ENCODE measurements around the gene SUMO1. TPM values are rescaled to one million over a fixed set of nuclear protein-coding genes. Genes with fewer than 3 reads are reported as not detected.

Gene SUMO1
- total RNA-seq, 1 experiment from 2014 or later: 115 TPM

GRCh38 chr2:202221873-202222272 is 16.5 kb downstream of the SUMO1 start:
- ATAC-seq (no peak), DNase-seq (no peak)
- H2AFZ ChIP-seq (ENCODE audit: low read length): no peak overlapping the region
- intact Hi-C loops (cut with micrococcal nuclease): no loop called here
- ChIA-PET CTCF (no interaction called here), POLR2A (ENCODE audit: unreplicated experiment) (interaction anchor here (0.7 kb wide), 1 partner anchor 737 kb away, joined by 3 read pairs; no protein-coding TSS in a partner anchor)
- H3F3A ChIP-seq (ENCODE audit: low read length, unreplicated experiment): no peaks in the 10 kb centered on the region
- H3K9me3 ChIP-seq (ENCODE audit: low read length): no peaks in the 10 kb centered on the region
- TF ChIP-seq CTCF (conservative IDR thresholded peaks at IDR 0.05; ENCODE audit: low read depth, low read length) (no peak), EZH2phosphoT487 (IDR thresholded peaks at IDR 0.05; ENCODE audit: borderline replicate concordance, low read length) (no peak), EZH2 (IDR thresholded peaks at IDR 0.05; ENCODE audit: low read length, unreplicated experiment) (no peak)
- no TSS peak for BruUV-seq (replicated peaks)
- no peaks in the 10 kb centered on the region for H4K20me1 ChIP-seq (ENCODE audit: low read length)
- no peaks in the 10 kb centered on the region for H3K9me2 ChIP-seq (replicated peaks; ENCODE audit: low read length)
- no peaks in the 10 kb centered on the region; the same call in 1 of the 2 replicates for H3K36me3 ChIP-seq (ENCODE audit: low read depth, low read length)
- H3K27ac ChIP-seq (ENCODE audit: low read length): no peak overlapping the region
- peaks cover 46% of the 10 kb centered on the region for H3K79me2 ChIP-seq (ENCODE audit: low read length)
- no peaks in the 10 kb centered on the region for H3K4me1 ChIP-seq (ENCODE audit: insufficient read depth, low read length)
- no peak overlapping the region for H3K9ac ChIP-seq (ENCODE audit: low read length)
- H3K4me3 ChIP-seq (ENCODE audit: low read length): no peak overlapping the region
- H3K27me3 ChIP-seq (ENCODE audit: low read length): no peaks in the 10 kb centered on the region
- H3K4me2 ChIP-seq (ENCODE audit: low read length): no peak overlapping the region

GRCh38 chr2:202215179-202215578 is 23.2 kb downstream of the SUMO1 start:
- no peak overlapping the region for H3K4me2 ChIP-seq (ENCODE audit: low read length)
- H3K4me1 ChIP-seq (ENCODE audit: insufficient read depth, low read length): no peaks in the 10 kb centered on the region
- no peaks in the 10 kb centered on the region for H3K27me3 ChIP-seq (ENCODE audit: low read length)
- H3K9me3 ChIP-seq (ENCODE audit: low read length): no peaks in the 10 kb centered on the region
- H3F3A ChIP-seq (ENCODE audit: low read length, unreplicated experiment): no peaks in the 10 kb centered on the region
- H3K79me2 ChIP-seq (ENCODE audit: low read length): peaks cover 15% of the 10 kb centered on the region; the same call in 1 of the 2 replicates
- no peaks in the 10 kb centered on the region for H3K9me2 ChIP-seq (replicated peaks; ENCODE audit: low read length)
- POLR2A ChIA-PET (ENCODE audit: unreplicated experiment): no interaction called here
- BruUV-seq (replicated peaks): no TSS peak
- intact Hi-C loops (cut with micrococcal nuclease): no loop called here
- CTCF ChIA-PET: no interaction called here
- ATAC-seq (no peak), DNase-seq (no peak)
- no peaks in the 10 kb centered on the region for H4K20me1 ChIP-seq (ENCODE audit: low read length)
- peaks cover 12% of the 10 kb centered on the region for H3K36me3 ChIP-seq (ENCODE audit: low read depth, low read length)
- H2AFZ ChIP-seq (ENCODE audit: low read length): no peak overlapping the region
- H3K9ac ChIP-seq (ENCODE audit: low read length): no peak overlapping the region
- H3K4me3 ChIP-seq (ENCODE audit: low read length): no peak overlapping the region
- no peak overlapping the region for H3K27ac ChIP-seq (ENCODE audit: low read length)
- TF ChIP-seq EZH2phosphoT487 (IDR thresholded peaks at IDR 0.05; ENCODE audit: borderline replicate concordance, low read length) (no peak), CTCF (conservative IDR thresholded peaks at IDR 0.05; ENCODE audit: low read depth, low read length) (no peak), EZH2 (IDR thresholded peaks at IDR 0.05; ENCODE audit: low read length, unreplicated experiment) (no peak)

- intact Hi-C loops (cut with micrococcal nuclease): no loop called here
- no peak overlapping the region for H3K4me2 ChIP-seq (ENCODE audit: low read length)
- H3K27me3 ChIP-seq (ENCODE audit: low read length): no peaks in the 10 kb centered on the region
- DNase-seq (no peak), ATAC-seq (no peak)
- TF ChIP-seq EZH2 (IDR thresholded peaks at IDR 0.05; ENCODE audit: low read length, unreplicated experiment): no peak
- TF ChIP-seq CTCF (conservative IDR thresholded peaks at IDR 0.05; ENCODE audit: low read depth, low read length): no peak
- TF ChIP-seq EZH2phosphoT487 (IDR thresholded peaks at IDR 0.05; ENCODE audit: borderline replicate concordance, low read length): no peak
- ChIA-PET POLR2A (ENCODE audit: unreplicated experiment) (no interaction called here), CTCF (no interaction called here)
- no peaks in the 10 kb centered on the region for H4K20me1 ChIP-seq (ENCODE audit: low read length)
- no peak overlapping the region for H3K27ac ChIP-seq (ENCODE audit: low read length)
- H3K9ac ChIP-seq (ENCODE audit: low read length): no peak overlapping the region
- H3K4me1 ChIP-seq (ENCODE audit: insufficient read depth, low read length): no peaks in the 10 kb centered on the region
- no peak overlapping the region for H2AFZ ChIP-seq (ENCODE audit: low read length)
- BruUV-seq (replicated peaks): no TSS peak
- H3K9me3 ChIP-seq (ENCODE audit: low read length): no peaks in the 10 kb centered on the region
- H3K9me2 ChIP-seq (replicated peaks; ENCODE audit: low read length): no peaks in the 10 kb centered on the region
- no peak overlapping the region for H3K4me3 ChIP-seq (ENCODE audit: low read length)
- H3F3A ChIP-seq (ENCODE audit: low read length, unreplicated experiment): no peaks in the 10 kb centered on the region
- H3K36me3 ChIP-seq (ENCODE audit: low read depth, low read length): peaks cover 18% of the 10 kb centered on the region; the same call in 1 of the 2 replicates
- H3K79me2 ChIP-seq (ENCODE audit: low read length): no peaks in the 10 kb centered on the region
Measured at GRCh38 chr2:202208526-202208925, 29.9 kb downstream of the SUMO1 start.

Measured in PC-3 (cell line).